CD4-positive, alpha-beta T cell treated with Interleukin-10 for 1 hour (primary cell): ENCODE results near the gene MRPL32.

Experiments
- DNase-seq: peaks from one replicate; pipeline ENCODE4 v3.0.0-alpha.2; 2020

The MRPL32 gene

GRCh38 chr7:42928754-42929153 lies 3.4 kb upstream of the MRPL32 start:
- DNase-seq: no peak

- no peak for DNase-seq
Observed at GRCh38 chr7:42929449-42929848, 2.7 kb upstream of the MRPL32 start.

- no peak for DNase-seq
Observed at GRCh38 chr7:42930889-42931288, 1.3 kb upstream of the MRPL32 start.

GRCh38 chr7:42931447-42931833 lies 736 bp upstream of the MRPL32 start:
- DNase-seq: peak; percentile 47

GRCh38 chr7:42932811-42933591 lies 825 bp downstream of the MRPL32 start:
- DNase-seq: no peak

- no peak for DNase-seq
Observed at GRCh38 chr7:42934291-42934690, 2.1 kb downstream of the MRPL32 start.

- DNase-seq: no peak
Observed at GRCh38 chr7:42935861-42936260, 3.7 kb downstream of the MRPL32 start.

- no peak for DNase-seq
Observed at GRCh38 chr7:42939457-42940240, 7.5 kb downstream of the MRPL32 start.

GRCh38 chr7:42940985-42941847 lies 9.0 kb downstream of the MRPL32 start:
- DNase-seq: peak; percentile 73

- no peak for DNase-seq
Observed at GRCh38 chr7:42945821-42946626, 13.8 kb downstream of the MRPL32 start.

- no peak for DNase-seq
Observed at GRCh38 chr7:42946627-42946950, 14.4 kb downstream of the MRPL32 start.

- DNase-seq: no peak
Observed at GRCh38 chr7:42947521-42947920, 15.3 kb downstream of the MRPL32 start.

GRCh38 chr7:42950417-42950816 lies 18.2 kb downstream of the MRPL32 start:
- no peak for DNase-seq

- DNase-seq: no peak
Observed at GRCh38 chr7:42952328-42952727, 20.2 kb downstream of the MRPL32 start.

- DNase-seq: no peak
Observed at GRCh38 chr7:42953994-42954393, 21.8 kb downstream of the MRPL32 start.

- no peak for DNase-seq
Observed at GRCh38 chr7:42956062-42956461, 23.9 kb downstream of the MRPL32 start.

- no peak for DNase-seq
Observed at GRCh38 chr7:42959549-42959948, 27.4 kb downstream of the MRPL32 start.

- no peak for DNase-seq
Observed at GRCh38 chr7:42960762-42961161, 28.6 kb downstream of the MRPL32 start.

- no peak for DNase-seq
Observed at GRCh38 chr7:42961170-42961569, 29.0 kb downstream of the MRPL32 start.

- DNase-seq: no peak
Observed at GRCh38 chr7:42964293-42964692, 32.1 kb downstream of the MRPL32 start.

- DNase-seq: no peak
Observed at GRCh38 chr7:42964849-42965805, 33.0 kb downstream of the MRPL32 start.
